HG02852 (cell line): Measurements from ENCODE around the gene UPF2.
"Not testable (repeated sequence)": the region's sequence is repeated elsewhere in the genome, so short reads cannot be mapped to it uniquely, and the experiment has no call there.

Source experiments
- ATAC-seq: cut with Tn5 transposase; IDR thresholded peaks from one replicate; pipeline ENCODE4 v1.9.1; 2021; ENCODE audit warnings: mild to moderate bottlenecking, moderate library complexity; ENCODE audit not compliant: unreplicated experiment

UPF2 gene

GRCh38 chr10:12045596-12045995 is 3.0 kb upstream of the UPF2 start:
- no peak for ATAC-seq

- ATAC-seq, result peak; percentile 11
These were observed 206 bp downstream of the UPF2 start for GRCh38 chr10:12042409-12042796.

GRCh38 chr10:12041766-12042408 is 722 bp downstream of the UPF2 start:
- peak; percentile 1 for ATAC-seq

- no peak for ATAC-seq
These were observed 6.4 kb downstream of the UPF2 start for GRCh38 chr10:12036073-12036655.

GRCh38 chr10:12031404-12031803 is 11.2 kb downstream of the UPF2 start:
- no peak for ATAC-seq

GRCh38 chr10:12027539-12027938 is 15.1 kb downstream of the UPF2 start:
- no peak for ATAC-seq

GRCh38 chr10:12025591-12025990 is 17.0 kb downstream of the UPF2 start:
- no peak for ATAC-seq

- ATAC-seq, result no peak
These were observed 19.9 kb downstream of the UPF2 start for GRCh38 chr10:12022580-12023257.

GRCh38 chr10:12020574-12020973 is 22.0 kb downstream of the UPF2 start:
- ATAC-seq, result no peak

GRCh38 chr10:12019283-12019971 is 23.2 kb downstream of the UPF2 start:
- ATAC-seq, result no peak

- ATAC-seq, result no peak
These were observed 23.9 kb downstream of the UPF2 start for GRCh38 chr10:12018438-12019282.

- no peak for ATAC-seq
These were observed 28.7 kb downstream of the UPF2 start for GRCh38 chr10:12013926-12014325.

- ATAC-seq, result not testable (repeated sequence)
These were observed 29.2 kb downstream of the UPF2 start for GRCh38 chr10:12013391-12013790.

- no peak for ATAC-seq
These were observed 32.3 kb downstream of the UPF2 start for GRCh38 chr10:12010353-12010752.

- not testable (repeated sequence) for ATAC-seq
These were observed 33.8 kb downstream of the UPF2 start for GRCh38 chr10:12008842-12009241.

GRCh38 chr10:12006671-12007070 is 35.9 kb downstream of the UPF2 start:
- ATAC-seq, result no peak

- ATAC-seq, result no peak
These were observed 48.7 kb downstream of the UPF2 start for GRCh38 chr10:11993834-11994468.

GRCh38 chr10:11988924-11989323 is 53.7 kb downstream of the UPF2 start:
- no peak for ATAC-seq

- ATAC-seq, result no peak
These were observed 55.9 kb downstream of the UPF2 start for GRCh38 chr10:11986593-11987216.

GRCh38 chr10:11982253-11982652 is 60.4 kb downstream of the UPF2 start:
- ATAC-seq, result no peak
